D341Med (cell line): ENCODE data around the gene RTCA.
"Not testable (repeated sequence)": the region's sequence is repeated elsewhere in the genome, so short reads cannot be mapped to it uniquely, and the experiment has no call there.

Experiments used
- DNase-seq: peaks from one replicate; pipeline ENCODE4 v3.0.0; 2012; ENCODE audit warnings: low spot score

Gene RTCA

GRCh38 chr1:100261686-100262085, 4.3 kb upstream of the RTCA start:
- no peak for DNase-seq

GRCh38 chr1:100264081-100264480, 1.9 kb upstream of the RTCA start:
- DNase-seq, result not testable (repeated sequence)

DNA sequence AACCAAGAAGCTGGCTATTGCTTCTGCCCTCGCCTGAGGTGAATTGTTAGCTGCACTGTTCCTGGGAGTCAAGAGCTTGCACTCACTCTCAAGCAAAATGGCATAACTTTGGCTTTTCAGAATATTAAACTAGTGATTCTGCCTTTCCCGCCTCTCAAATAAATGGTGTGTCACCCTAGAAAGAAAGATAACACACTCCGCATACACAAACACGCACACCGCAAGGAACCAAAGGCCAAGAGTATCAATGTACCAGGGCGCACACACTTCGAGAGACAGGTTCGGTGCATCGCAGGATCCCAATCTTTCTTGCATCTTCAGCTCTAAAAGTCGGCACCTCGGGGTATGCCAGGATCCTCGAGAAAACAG, 470 bp upstream of the RTCA start:
- DNase-seq, result no peak

DNA sequence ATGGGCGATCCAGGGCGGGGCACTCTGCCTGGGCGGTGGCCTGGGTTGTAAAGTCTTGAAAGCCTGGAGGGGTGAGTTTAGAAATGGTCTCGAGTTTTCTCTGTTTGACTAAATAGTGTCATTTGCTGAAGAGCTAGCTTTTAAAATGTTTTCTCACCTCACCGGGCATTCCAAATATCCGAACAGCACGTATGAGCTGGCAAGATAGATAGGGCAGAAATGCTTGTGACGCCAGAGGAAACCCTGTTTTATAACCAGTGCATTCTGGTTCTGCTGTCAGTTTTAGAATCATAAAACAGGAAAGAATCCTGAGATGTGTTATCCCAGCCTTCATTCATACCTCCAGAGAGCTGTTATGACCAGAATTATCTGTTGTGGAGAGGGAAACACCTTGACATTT, 725 bp downstream of the RTCA start:
- no peak for DNase-seq

DNA sequence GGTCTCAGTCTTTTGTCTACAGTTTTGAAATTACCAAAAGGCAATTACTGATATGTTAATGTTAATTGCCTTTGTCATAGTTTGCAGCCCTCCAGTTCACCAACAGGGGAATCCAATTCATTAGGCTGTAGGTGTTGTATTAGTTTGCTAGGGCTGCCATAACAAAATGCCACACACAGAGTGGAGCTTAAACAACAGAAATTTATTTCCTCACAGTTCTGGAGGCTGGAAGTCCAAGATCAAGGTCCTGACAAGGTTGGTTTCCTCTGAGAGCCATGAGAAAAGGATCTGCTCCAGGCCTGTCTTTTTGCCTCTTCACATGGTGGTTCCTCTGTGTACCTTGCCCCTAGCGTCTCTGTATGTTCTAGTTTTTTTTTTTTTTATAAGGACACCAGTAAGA, 1.3 kb downstream of the RTCA start:
- no peak for DNase-seq

GRCh38 chr1:100268202-100268601, 2.2 kb downstream of the RTCA start:
- no peak for DNase-seq

GRCh38 chr1:100277866-100278265, 11.8 kb downstream of the RTCA start:
- DNase-seq, result no peak

DNA sequence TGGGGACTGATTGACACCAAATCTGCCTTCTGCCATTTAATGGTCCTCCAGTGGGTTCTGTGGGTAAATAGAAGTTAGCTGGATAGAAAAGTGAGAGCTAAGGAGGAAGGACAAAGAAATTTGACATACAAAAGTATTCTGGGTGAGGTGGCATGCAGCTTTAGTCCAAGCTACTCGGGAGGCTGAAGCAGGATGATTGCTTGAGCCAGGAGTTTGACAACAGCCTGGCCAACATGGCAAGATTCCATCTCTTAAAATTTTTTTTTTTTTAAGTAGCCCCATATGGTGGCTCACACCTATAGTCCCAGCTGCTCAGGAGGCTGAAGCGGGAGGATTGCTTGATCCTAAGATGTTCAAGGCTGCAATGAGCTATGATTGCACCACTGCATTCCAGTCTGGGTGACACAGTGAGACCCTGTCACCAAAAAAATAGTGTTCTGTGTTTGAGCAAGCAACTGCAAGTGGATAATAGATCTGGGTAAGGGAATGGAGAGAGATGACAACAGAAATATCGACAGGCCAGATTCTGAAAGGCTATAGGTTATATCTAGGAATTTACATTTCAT, 13.4 kb downstream of the RTCA start:
- DNase-seq, result no peak

DNA sequence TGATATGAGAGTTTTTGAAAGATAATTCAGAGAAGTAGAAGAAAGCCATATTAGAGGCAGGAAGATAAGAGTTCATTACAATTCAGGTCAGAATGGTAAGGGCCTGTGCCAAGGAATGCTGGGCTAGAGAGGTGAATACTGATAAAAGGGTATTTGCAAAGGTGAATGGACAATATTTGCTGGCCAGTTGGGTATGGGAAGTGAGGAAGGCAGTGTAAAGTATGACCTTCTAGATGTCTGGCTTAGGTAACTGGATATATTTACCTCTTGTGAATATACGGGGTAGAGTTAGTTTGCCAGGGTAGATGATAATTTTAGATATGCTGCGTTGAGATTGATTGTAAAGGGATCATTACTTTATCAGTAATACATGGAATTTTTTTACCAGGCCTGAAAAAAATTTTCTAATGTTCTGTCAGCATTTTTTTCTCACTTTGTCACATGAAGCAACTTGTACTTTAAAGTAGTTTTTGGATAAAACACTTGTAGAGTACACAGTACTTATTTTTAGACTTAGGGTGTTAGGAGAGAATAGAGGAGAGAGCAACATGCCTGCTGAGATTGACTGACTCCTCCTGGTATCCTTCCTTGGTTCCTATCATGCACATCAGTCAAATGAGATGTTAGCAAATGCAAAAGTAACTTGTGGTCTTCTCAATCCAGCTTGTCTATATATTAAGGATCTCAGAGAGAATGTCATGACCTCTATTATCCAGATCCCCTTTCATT, 14.1 kb downstream of the RTCA start:
- DNase-seq, result no peak

DNA sequence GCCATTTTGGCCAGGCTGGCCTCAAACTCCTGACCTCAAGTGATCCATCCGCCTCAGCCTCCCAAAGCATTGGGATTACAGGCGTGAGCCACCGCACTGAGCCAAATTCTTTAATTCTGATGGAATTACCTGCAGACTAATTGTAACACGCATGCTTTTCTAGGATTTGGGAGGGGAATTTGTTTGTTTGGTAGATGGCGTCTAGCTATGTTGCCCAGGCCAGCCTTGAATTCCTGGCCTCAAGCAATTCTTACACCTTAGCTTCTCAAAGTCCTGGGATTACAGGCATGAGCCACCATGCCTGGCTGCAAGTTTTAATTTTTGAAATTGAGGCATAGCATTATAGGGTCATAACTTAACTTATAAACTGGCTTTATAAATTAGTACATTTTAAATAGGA, 18.6 kb downstream of the RTCA start:
- no peak for DNase-seq

GRCh38 chr1:100287162-100287561, 21.1 kb downstream of the RTCA start:
- no peak for DNase-seq

- no peak for DNase-seq
These were observed 24.3 kb downstream of the RTCA start for GRCh38 chr1:100290291-100290690.

GRCh38 chr1:100292711-100293110, 26.7 kb downstream of the RTCA start:
- no peak for DNase-seq

GRCh38 chr1:100296140-100296539, 30.1 kb downstream of the RTCA start:
- DNase-seq, result no peak

DNA sequence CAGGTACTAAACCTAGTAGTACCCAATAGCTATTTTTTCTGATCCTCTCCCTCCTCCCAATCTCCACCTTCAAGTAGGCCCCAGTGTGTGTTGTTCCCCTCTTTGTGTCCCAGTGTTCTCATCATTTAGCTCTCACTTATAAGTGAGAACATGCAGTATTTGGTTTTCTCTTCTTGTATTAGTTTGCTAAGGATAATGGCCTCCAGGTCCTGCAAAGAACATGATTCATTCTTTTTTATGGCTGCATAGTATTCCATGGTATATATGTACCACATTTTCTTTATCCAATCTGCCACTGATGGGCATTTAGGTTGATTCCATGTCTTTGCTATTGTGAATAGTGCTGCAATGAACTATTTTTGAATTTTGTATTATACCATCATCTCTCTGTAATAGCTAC, 31.0 kb downstream of the RTCA start:
- DNase-seq, result not testable (repeated sequence)

GRCh38 chr1:100298512-100298911, 32.5 kb downstream of the RTCA start:
- DNase-seq, result no peak

GRCh38 chr1:100299521-100300222, 33.7 kb downstream of the RTCA start:
- DNase-seq, result no peak

GRCh38 chr1:100300691-100301090, 34.7 kb downstream of the RTCA start:
- DNase-seq, result no peak

GRCh38 chr1:100302739-100303138, 36.7 kb downstream of the RTCA start:
- no peak for DNase-seq

DNA sequence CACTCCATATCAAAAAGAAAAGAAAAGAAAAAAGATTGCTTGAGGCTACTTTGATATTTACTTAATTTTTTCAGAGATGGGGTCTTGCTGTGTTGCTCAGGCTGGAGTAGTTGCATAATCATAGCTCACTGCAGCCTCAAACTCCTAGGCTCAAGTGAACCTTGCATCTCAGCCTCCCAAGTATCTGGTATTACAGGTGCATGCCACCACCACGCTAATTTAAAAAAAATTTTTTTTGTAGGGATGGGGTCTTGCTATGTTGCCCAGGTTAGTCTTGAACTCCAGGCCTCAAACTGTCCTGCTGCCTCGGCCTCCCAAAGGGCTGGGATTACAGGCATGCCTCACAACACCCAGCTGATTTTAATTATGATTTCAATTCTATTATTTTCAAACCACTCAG, 38.2 kb downstream of the RTCA start:
- DNase-seq, result no peak

DNA sequence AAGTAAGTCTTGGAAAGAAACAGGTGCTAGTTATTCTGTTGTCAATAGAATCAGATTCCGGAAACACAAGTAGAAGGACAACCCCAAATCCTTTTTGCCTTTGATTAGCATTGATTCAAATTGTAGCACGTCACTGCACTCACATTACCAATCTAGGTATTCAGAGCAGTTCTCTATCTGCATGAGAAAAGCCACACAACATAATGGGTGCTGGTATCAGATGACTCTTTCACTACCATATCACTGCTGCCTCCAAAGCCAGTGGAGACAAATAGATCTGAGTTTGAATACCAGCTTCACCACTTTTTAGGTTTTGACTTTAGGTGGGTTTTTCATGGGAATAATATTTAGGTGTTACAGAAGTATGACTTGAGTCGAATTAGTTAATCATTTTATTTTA, 38.9 kb downstream of the RTCA start:
- DNase-seq, result no peak

DNA sequence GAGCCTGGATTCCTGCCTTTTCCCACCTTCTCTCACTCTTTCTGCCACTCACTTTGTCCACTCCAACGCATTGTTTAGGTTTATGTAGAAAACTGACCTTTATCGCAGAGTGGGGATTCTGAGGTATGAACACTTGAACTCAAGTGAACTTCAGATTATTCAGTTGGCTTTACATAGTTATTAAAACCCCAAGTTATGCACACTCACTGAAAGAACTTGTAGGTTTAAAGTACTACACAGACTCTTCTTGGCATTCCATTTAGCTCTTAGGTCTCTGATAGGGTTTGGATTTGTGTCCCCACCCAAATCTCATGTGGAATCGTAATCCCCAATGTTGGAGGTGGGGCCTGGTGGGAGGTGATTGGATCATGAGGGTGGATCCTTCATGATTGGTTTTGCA, 39.9 kb downstream of the RTCA start:
- no peak for DNase-seq

- no peak for DNase-seq
These were observed 40.8 kb downstream of the RTCA start for GRCh38 chr1:100306735-100307313.
